Hepatocyte (in vitro differentiated cells): ENCODE data around the gene TAPT1. TPM values are rescaled to one million over a fixed set of nuclear protein-coding genes. Genes with fewer than 3 reads are reported as not detected.

Source experiments
- DNase-seq: peaks from one replicate; pipeline ENCODE4 v3.0.0-alpha.2; 2016; ENCODE audit warnings: low spot score
- H2AFZ ChIP-seq: fragments of 200-600 bp; sonication (generic); 2 replicates; pipeline ENCODE4 v1.6.0; 2016; ENCODE audit warnings: antibody characterized with exemption, mild to moderate bottlenecking
- H3K27ac ChIP-seq: fragments of 200-600 bp; sonication (generic); 2 replicates; pipeline ENCODE4 v1.5.1; 2016; ENCODE audit warnings: mild to moderate bottlenecking
- H3K27me3 ChIP-seq: fragments of 200-600 bp; sonication (generic); 2 replicates; pipeline ENCODE4 v1.6.1; 2016
- H3K36me3 ChIP-seq: fragments of 200-600 bp; sonication (generic); replicated peaks from 2 replicates; pipeline ENCODE4 v1.5.1; 2016; ENCODE audit warnings: low read depth; ENCODE audit not compliant: insufficient read depth
- H3K4me1 ChIP-seq: fragments of 200-600 bp; sonication (generic); 2 replicates; pipeline ENCODE4 v1.5.1; 2016; ENCODE audit warnings: mild to moderate bottlenecking, moderate library complexity; ENCODE audit not compliant: insufficient read depth
- H3K4me2 ChIP-seq: fragments of 200-600 bp; sonication (generic); 2 replicates; pipeline ENCODE4 v1.6.0; 2016
- H3K4me3 ChIP-seq: fragments of 200-600 bp; sonication (generic); 2 replicates; pipeline ENCODE4 v1.5.1; 2016; ENCODE audit warnings: mild to moderate bottlenecking
- H3K79me2 ChIP-seq: fragments of 200-600 bp; sonication (generic); 2 replicates; pipeline ENCODE4 v1.6.0; 2017; ENCODE audit warnings: mild to moderate bottlenecking
- H3K9me2 ChIP-seq: fragments of 200-600 bp; sonication (generic); replicated peaks from 2 replicates; pipeline ENCODE4 v1.6.0; 2017; ENCODE audit warnings: mild to moderate bottlenecking; ENCODE audit not compliant: insufficient read depth
- H3K9me3 ChIP-seq: fragments of 200-600 bp; sonication (generic); 2 replicates; pipeline ENCODE4 v1.5.1; 2016; ENCODE audit warnings: low read depth, mild to moderate bottlenecking
- H4K20me1 ChIP-seq: fragments of 200-600 bp; sonication (generic); 2 replicates; pipeline ENCODE4 v1.6.0; 2016; ENCODE audit warnings: mild to moderate bottlenecking; ENCODE audit not compliant: insufficient read depth, poor library complexity, severe bottlenecking
- CTCF ChIP-seq: fragments of 200-600 bp; sonication (generic); IDR thresholded peaks from 2 replicates; pipeline ENCODE4 v1.5.1; 2016; ENCODE audit warnings: antibody characterized with exemption, mild to moderate bottlenecking; ENCODE audit not compliant: poor library complexity
- EZH2 ChIP-seq: fragments of 200-600 bp; sonication (generic); IDR thresholded peaks from 2 replicates; pipeline ENCODE4 v1.6.1; 2016; ENCODE audit warnings: antibody characterized with exemption, mild to moderate bottlenecking, borderline replicate concordance
- EZH2phosphoT487 ChIP-seq: fragments of 200-600 bp; sonication (generic); IDR thresholded peaks from one replicate; pipeline ENCODE4 v1.6.1; 2018; ENCODE audit warnings: antibody characterized with exemption, mild to moderate bottlenecking, low read depth, moderate library complexity; ENCODE audit not compliant: unreplicated experiment, severe bottlenecking
- WGBS: methylation state at CpG from one replicate; pipeline ENCODE4 v1.1.6; 2016; ENCODE audit warnings: low lambda C conversion rate; ENCODE audit errors: missing lambda C conversion rate; 5-methylcytosine and 5-hydroxymethylcytosine counted together
- polyA plus RNA-seq: library from polyadenylated mRNA; unstranded; fragments of >200 nt; fragmentation: Nextera tagmentation; extraction: Ambion mirVana; gene quantifications from 2 replicates; pipeline ENCODE4 v1.2.1, GENCODE V29; 2016
- total RNA-seq: library from RNA; depleted of rRNA; stranded (reverse); fragments of >200 nt; gene quantifications from 2 replicates; pipeline ENCODE4 v1.2.3, GENCODE V29; 2014

The TAPT1 gene
- total and polyA plus RNA-seq, 2 experiments from 2014 or later, result 12.9 to 19.3 TPM

GRCh38 chr4:16123356-16124084, 102.8 kb downstream of the TAPT1 start:
- Histone ChIP-seq H3K9me2 (no peaks in the 10 kb centered on the region), H3K36me3 (no peaks in the 10 kb centered on the region), H3K4me2 (no peak overlapping the region), H3K27ac (no peak overlapping the region), H2AFZ (no peak overlapping the region), H3K27me3 (no peaks in the 10 kb centered on the region), H4K20me1 (no peaks in the 10 kb centered on the region), H3K4me3 (no peak overlapping the region), H3K9me3 (no peaks in the 10 kb centered on the region), H3K79me2 (no peaks in the 10 kb centered on the region), H3K4me1 (peaks cover under 1% of the 10 kb centered on the region)
- WGBS, result 74% methylated on average over 7 of the region's 7 CpGs
- TF ChIP-seq EZH2, result no peak
- TF ChIP-seq CTCF, result no peak
- TF ChIP-seq EZH2phosphoT487, result no peak
- DNase-seq, result no peak

GRCh38 chr4:16122784-16123183, 103.5 kb downstream of the TAPT1 start:
- H3K36me3 ChIP-seq, result no peaks in the 10 kb centered on the region
- H2AFZ ChIP-seq, result no peak overlapping the region
- no peaks in the 10 kb centered on the region for H3K27me3 ChIP-seq
- no peaks in the 10 kb centered on the region for H4K20me1 ChIP-seq
- H3K4me1 ChIP-seq, result no peaks in the 10 kb centered on the region
- no peaks in the 10 kb centered on the region for H3K9me3 ChIP-seq
- 96% methylated on average over 5 of the region's 5 CpGs for WGBS
- TF ChIP-seq EZH2phosphoT487 (no peak), CTCF (no peak), EZH2 (no peak)
- H3K4me2 ChIP-seq, result no peak overlapping the region
- no peaks in the 10 kb centered on the region for H3K79me2 ChIP-seq
- no peaks in the 10 kb centered on the region for H3K9me2 ChIP-seq
- no peak for DNase-seq
- H3K27ac ChIP-seq, result no peak overlapping the region
- no peak overlapping the region for H3K4me3 ChIP-seq

GRCh38 chr4:16122308-16122711, 104.0 kb downstream of the TAPT1 start:
- H3K27ac ChIP-seq, result no peak overlapping the region
- H4K20me1 ChIP-seq, result no peaks in the 10 kb centered on the region
- DNase-seq, result no peak
- 96% methylated on average over 4 of the region's 4 CpGs for WGBS
- no peaks in the 10 kb centered on the region for H3K9me3 ChIP-seq
- no peaks in the 10 kb centered on the region for H3K9me2 ChIP-seq
- TF ChIP-seq CTCF, result no peak
- no peak for TF ChIP-seq EZH2
- no peak for TF ChIP-seq EZH2phosphoT487
- no peaks in the 10 kb centered on the region for H3K79me2 ChIP-seq
- H3K4me3 ChIP-seq, result no peak overlapping the region
- H3K4me1 ChIP-seq, result no peaks in the 10 kb centered on the region
- no peaks in the 10 kb centered on the region for H3K27me3 ChIP-seq
- no peaks in the 10 kb centered on the region for H3K36me3 ChIP-seq
- no peak overlapping the region for H2AFZ ChIP-seq
- H3K4me2 ChIP-seq, result no peak overlapping the region
